Activated T-cell treated with anti-CD3 and anti-CD28 coated beads, Interleukin-2, amount 50 U/mL, for 1 hour (primary cell): Measurements from ENCODE around the gene THOP1.
"Not testable (repeated sequence)": the region's sequence is repeated elsewhere in the genome, so short reads cannot be mapped to it uniquely, and the experiment has no call there.

Source experiments
- DNase-seq: peaks from one replicate; pipeline ENCODE4 v3.0.0-alpha.2; 2020

THOP1 gene

DNA sequence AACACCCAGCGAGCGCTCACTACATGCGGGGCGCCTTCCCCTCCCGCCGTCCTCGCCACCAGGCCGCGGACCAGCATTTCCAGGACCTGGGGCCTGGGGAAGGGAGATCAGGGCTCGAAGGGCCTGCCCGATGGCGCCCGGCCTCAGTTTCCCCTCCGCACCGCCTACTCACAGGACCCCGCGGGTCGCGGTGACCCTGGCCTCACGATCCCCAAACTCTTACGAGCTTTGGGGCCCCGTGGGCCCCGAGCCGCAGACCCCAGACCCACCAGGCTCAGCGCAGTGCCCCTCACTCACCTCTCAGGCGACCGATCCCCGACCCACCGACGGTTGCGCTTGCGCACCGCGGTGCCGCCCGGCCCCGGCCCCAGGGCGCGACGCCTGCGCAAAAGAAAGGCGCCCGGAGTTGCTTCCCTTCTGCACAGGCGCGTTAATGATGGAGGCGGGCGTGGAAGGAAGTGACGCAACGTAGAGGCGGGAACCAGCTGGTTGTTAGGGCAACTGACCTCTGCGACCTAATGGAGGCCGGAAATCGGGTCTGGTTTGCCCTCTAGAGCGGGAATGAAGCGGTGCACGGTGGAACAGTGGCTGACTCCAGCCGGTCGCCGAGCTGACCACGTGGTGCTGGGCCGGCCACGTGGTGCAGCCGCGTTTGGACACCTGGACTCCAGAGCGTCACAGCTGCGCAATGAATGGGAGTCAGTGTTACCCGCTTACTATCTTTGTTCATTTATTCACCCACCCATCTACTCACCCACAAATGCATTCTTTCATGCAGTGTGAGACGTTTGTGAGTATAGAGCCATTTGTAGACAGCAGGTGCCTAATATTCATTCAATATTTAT is 2.1 kb upstream of the THOP1 start, which contains the start of gene SGTA:
Gene SGTA (minus strand): TSS at position 338 of the 845 bp plus-strand sequence. CDS start 14,205 bp downstream, outside the sequence.
- peak; percentile 95 for DNase-seq

- no peak for DNase-seq
Measured at GRCh38 chr19:2783781-2784145, 1.5 kb upstream of the THOP1 start.

DNA sequence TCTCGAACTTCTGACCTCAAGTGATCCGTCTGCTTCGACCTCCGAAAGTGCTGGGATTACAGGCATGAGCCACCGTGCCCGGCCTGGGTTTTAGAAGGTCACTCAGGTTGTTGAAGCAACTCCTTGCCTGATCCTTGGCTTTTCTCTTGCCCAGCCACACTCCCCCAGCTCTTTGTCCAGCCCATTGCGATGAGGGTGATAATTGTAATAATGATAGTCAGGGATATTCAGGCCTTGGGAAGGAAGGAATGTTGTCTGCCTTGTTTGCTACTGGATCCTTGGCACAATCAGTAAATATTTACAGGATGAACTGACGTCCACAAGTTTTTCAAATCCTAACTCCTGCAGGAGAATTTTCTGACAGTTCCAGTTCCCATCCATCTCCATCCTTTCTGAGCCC is 1.8 kb downstream of the THOP1 start:
- no peak for DNase-seq

- DNase-seq = no peak
Measured at GRCh38 chr19:2788237-2788636, 2.9 kb downstream of the THOP1 start.

DNA sequence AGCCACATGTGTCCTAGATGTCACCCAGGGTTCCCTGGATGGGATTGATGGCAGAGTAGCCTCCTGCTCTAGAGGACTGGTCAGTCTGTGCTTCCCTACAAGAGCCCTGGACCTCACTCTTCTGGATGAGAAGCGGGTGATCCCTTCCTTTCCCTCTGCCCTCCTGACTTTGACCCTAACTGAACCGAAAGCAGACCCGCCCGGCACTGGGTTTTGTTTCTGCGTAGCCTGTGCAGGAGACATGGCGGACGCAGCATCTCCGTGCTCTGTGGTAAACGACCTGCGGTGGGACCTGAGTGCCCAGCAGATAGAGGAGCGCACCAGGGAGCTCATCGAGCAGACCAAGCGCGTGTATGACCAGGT is 4.9 kb downstream of the THOP1 start:
- no peak for DNase-seq

DNA sequence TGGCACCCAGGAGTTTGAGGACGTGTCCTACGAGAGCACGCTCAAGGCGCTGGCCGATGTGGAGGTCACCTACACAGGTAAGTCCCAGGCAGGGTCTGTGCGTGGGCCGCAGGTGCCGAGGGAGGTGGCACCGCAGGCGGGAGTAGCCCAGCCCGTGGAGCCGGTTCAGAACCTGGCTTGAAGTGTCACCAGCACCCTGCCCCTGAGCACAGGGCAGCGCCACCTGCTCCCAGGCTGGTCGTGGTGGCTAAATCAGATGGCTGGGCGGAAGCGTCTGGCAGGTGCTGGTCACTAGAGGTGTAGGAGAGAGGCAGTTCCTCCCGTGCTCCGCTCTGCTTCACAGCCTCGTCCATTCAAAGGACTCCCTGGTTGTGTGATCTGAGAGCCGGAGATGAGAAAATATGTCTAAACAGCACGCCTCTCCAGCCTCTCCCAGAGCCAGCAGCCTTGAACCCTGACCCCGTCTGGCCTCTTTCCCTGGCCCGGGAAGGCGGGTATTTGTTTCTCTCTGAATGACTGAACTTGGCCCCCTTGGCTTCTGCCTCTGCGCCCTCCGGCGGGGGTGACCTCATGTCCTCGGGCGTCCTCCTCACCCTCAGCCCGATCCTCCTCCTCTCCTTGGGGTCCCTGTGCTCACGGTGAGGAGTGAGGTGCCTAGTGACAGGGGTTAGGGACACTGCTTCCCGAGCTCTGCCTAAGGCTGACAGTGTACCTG is 5.4 kb downstream of the THOP1 start:
- DNase-seq = no peak

DNA sequence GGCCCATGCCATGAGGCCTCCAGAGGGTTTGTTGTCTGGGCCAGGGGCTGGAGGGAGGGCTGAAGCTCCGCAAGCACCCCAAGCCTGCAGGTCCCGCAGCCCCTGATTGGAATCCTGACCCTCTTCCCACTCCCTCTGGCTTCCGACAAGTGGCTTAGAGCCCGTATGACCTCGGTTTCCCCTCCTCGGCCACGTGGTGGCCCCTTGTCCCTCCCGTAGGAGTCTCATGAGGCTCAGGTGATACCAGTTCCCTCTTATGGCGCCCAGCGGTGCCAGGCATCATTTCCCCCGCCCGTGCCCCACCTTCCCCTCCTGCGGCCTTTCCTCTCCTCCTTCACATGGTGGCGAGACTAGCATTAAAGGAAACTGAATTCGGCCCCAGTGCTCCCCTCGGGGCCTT is 6.1 kb downstream of the THOP1 start:
- no peak for DNase-seq

DNA sequence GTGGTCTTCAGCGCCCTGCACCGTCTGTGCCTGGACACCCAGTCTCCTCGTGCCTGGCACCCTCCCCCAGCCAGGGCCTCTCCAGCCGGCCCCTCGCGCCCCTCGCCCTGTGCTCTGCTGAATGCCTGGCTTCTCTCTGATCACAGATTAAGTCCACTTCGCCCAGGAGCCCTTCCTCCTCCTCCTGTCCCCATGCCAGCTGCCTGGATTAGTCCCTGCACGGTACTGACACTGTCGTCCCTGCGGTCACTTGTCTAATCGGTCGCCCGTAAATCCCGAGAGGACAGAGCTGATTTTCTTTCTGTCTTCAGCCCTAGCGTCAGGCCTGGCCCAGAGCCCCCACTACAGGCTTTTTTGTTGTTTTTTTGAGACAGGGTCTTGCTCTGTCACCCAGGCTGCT is 6.6 kb downstream of the THOP1 start:
- no peak for DNase-seq

DNA sequence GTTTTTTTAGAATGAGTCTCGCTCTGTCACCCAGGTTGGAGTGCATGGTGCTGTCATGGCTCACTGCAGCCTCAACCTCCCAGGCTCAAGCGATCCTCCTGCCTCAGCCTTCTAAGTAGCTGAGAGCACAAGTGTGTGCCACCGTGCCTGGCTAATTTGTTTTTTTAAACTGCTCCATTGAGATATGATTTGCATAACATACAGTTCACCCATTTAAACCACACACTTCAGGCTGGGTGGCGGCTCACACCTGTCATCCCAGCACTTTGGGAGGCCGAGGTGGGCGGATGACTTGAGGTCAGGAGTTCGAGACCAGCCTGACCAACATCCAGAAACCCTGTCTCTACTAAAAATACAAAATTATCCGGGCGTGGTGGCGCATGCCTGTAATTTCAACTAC is 7.4 kb downstream of the THOP1 start:
- DNase-seq = not testable (repeated sequence)

- DNase-seq = no peak
Measured at GRCh38 chr19:2793126-2793525, 7.8 kb downstream of the THOP1 start.

- no peak for DNase-seq
Measured at GRCh38 chr19:2793577-2793976, 8.3 kb downstream of the THOP1 start.

DNA sequence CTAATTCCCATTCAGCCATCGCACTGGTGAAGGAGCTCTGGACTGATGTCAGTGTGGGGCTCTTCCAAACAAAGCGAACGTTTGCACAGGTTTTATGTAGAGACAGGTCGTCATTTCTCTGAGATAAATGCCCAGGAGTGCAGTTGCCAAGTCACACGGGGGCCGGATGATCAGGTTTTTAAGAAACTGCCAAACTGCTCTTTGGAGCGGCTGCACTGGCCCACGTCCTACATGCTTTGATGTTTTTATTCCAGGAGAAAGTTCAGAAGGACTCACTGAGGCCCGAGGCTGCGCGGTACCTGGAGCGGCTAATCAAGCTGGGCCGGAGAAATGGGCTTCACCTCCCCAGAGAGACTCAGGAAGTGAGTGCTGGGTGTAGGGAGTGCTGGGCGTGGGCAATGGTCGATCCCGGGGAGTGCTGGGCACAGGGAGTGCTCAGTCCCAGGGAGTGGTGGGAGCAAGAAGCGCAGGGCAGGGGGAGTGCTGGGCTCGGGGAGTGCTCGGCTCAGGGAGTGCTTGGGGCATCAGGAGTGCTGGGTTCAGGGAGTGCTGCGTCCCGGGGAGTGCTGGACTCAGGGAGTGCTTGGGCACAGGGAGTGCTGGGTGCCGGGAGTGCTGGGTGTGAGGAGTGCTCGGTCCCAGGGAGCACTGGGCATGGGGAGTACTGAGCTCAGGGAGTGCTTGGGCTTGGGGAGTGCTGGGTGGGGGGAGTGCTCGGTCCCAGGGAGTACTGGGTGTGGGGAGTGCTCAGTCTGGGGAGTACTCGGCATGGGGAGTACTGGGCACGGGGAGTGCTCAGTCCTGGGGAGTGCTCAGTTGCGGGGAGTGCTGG is 10.7 kb downstream of the THOP1 start:
- no peak for DNase-seq

- no peak for DNase-seq
Measured at GRCh38 chr19:2796659-2797266, 11.5 kb downstream of the THOP1 start.

DNA sequence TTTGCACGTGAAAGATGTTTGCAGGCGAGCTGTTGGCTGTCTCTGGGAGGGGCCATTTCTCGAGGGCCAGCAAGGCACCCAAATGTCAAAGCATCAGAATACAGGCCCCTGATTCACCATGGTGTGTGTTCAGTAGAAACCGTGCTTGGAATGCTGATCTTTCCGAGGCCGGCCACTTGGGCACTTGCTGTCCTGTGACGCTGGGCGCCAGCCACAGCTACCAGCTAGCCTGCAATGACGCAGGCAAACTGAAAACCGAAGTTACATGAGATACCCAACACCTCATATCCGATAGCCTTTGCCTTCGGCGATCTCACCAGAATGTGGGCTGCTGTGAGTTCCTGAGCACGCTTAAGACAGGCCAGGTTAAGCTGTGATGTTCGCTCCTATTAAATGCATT is 12.0 kb downstream of the THOP1 start:
- no peak for DNase-seq

GRCh38 chr19:2798158-2798685 is 12.9 kb downstream of the THOP1 start:
- no peak for DNase-seq

DNA sequence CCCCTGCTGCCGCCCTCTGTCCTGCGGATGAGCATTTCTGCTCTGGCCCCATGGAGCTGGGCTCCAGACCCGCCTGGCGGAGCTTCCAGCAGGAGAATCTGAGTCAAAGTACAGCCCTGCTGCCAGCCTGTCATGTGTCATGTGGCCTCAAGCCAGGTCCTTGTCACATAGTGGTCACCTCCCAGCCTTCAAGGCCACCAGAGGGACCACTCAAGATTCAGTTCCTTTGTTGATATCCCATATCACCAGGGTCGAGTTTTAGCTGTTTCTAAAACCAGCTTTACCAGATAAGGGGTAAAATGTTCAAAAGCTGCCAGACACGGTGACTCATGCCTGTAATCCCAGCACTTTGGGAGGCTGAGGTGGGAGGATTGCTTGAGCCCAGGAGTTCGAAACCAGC is 13.4 kb downstream of the THOP1 start:
- no peak for DNase-seq

DNA sequence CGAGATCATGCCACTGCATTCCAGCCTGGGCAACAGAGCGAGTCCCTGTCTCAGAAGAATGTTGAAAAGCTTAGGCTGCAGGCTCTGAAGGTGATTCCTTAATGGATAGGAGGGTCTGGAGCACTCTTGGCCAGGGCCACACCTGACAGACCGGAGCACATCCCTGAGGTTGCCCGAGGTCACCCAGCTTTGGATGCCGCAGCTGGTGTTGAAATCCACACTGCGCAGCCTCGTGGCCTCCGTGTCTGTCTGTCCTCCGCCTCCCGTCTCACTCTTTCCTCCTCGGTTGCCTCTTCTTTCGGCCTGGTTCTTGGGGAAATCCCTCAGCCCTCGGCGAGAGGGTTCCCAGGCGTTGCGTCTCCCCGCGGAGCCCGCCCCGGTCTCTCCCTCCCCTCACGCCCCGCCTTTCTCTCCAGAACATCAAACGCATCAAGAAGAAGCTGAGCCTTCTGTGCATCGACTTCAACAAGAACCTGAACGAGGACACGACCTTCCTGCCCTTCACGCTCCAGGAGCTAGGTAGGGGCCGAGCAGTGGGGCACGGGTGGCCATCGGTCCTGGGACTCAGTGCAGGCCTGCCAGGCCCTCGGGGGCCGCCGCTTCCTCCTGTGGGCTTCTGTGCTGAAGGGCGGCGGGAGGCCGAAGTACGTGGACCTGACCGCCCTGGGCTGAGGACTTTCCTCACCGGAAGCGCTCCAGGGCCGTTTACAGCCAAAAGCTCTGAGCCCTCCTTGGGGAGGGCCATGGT is 14.1 kb downstream of the THOP1 start:
- DNase-seq = no peak

DNA sequence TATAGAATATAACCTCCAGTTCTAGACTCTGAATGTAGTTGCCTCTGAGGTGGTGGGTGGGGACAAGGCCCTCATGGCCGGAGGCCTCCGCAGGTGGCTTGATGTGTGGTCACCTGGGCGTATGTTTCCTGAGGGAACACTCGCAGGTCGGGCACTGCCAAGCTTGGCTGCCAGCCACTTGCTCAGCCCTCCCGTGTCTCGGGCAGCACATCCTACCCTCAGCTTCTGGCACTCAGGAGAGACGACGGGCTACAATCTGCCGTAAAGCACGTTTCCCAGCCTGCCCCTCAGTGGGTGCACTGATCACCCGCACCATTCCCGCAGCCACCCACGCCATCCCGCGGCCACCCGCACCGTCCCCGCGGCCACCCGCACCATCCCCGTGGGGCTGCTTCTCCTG is 15.2 kb downstream of the THOP1 start:
- DNase-seq = no peak

DNA sequence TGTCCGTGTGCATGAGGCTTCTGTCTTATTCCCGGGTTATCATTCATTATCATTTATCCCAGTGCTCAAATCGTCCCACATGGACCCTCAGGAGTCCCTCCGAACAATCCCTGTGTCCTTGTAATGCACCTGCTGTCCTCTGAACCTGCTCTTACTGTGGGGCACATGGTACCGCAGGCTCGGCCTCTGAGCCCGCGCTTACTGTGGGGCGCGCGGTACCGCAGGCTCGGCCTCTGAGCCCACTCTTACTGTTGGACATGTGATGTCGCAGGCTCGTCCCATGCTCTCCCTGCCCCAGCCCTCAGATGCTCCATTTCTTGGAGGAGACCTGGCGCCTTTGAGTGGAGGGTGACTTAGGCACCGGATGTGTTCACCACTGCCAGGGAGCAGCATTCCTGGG is 17.5 kb downstream of the THOP1 start:
- no peak for DNase-seq

DNA sequence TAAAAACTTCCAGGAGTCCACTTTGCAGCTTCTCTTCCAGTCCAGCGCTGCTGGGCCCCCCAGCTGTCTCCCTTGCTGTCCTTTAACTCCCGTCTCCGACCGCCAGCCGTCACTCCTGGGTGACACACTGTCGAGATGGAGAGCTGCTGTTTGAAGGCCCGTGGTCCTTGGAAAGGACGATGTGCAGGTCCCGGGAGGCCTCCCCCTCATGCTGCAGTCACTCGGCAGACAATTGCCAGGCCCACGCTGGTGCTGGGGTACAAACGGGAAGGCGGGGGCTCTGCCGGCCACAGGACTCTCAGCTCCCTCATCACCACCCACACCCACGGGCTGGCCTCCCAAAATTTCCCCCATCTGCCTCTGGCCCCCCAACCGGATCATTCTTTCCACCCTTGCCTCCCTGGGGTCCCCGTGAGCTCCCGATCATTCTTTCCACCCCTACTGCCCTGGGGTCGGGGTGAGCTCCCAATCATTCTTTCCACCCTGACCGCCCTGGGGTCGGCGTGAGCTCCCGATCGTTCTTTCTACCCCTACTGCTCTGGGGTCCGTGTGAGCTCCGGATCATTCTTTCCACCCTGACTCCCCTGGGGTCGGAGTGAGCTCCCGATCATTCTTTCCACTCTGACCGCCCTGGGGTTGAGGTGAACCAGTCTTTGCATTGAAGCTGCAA is 18.3 kb downstream of the THOP1 start:
- no peak for DNase-seq
